GM12865 (cell line): ENCODE results near the gene EOGT.

ENCODE experiments used
- DNase-seq: peaks from one replicate; pipeline ENCODE4 v3.0.0; 2010; ENCODE audit warnings: low read depth
- H3K4me3 ChIP-seq: 2 replicates; pipeline ENCODE4 v1.5.1; 2011; ENCODE audit warnings: mild to moderate bottlenecking, low read depth, low read length, control low read depth
- TF ChIP-seq, protein P1 (sequence below): IDR thresholded peaks from 2 replicates; pipeline ENCODE4 v1.5.1; 2011; ENCODE audit warnings: low read length, control low read depth, low read depth, inconsistent platforms; ENCODE audit not compliant: insufficient read depth; ENCODE audit errors: missing control alignments

The EOGT gene

DNA sequence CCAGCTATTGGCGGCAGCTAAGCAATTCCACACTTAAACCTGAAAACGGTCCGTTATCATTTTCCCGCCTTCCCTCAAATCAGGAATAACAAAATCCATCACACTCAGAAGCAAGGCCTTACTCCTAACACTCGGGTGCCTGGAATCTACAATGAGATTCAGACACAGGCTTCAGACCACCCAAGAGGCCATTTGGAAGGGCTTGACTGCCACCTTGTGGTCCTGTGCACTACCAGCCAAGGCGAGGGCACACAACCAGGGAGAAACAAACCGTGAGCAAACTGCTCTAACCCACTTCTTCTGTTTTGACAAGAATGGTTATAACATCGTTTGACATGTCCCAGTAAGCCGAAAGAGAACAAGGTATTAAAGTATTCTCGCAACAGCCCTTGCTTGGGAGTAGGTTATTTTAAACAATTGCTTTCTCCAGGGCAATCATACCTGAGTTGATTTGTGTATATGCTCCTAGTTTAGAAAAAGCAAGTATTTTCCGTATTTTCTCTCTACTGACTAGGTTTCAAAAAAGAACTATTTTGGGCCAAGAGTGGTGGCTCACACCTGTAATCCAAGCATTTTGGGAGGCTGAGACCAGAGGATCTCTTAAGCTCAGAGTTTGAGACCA is 41.0 kb downstream of the EOGT start:
- DNase-seq, result peak; percentile 66
- no peak overlapping the region for H3K4me3 ChIP-seq
- TF ChIP-seq, protein P1, sequence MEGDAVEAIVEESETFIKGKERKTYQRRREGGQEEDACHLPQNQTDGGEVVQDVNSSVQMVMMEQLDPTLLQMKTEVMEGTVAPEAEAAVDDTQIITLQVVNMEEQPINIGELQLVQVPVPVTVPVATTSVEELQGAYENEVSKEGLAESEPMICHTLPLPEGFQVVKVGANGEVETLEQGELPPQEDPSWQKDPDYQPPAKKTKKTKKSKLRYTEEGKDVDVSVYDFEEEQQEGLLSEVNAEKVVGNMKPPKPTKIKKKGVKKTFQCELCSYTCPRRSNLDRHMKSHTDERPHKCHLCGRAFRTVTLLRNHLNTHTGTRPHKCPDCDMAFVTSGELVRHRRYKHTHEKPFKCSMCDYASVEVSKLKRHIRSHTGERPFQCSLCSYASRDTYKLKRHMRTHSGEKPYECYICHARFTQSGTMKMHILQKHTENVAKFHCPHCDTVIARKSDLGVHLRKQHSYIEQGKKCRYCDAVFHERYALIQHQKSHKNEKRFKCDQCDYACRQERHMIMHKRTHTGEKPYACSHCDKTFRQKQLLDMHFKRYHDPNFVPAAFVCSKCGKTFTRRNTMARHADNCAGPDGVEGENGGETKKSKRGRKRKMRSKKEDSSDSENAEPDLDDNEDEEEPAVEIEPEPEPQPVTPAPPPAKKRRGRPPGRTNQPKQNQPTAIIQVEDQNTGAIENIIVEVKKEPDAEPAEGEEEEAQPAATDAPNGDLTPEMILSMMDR, result peak; percentile 77

DNA sequence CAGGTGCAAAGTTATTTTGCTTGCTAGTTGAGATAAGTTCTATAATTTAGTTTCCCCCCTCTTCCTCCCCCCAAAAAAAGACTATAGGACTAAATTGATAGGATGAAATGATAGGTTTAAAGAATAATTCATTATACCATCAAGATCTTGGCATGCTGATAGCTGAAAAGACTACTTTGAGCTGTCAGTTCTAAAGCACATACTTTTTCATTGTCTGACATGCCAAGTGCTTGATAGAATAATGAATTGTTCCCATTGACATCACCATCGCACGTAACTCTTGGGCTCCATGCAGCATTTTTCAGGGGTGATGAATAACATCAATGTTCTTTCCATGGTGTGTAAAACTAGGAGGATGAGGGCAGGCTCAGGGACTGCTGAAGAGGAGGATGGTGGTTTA is 48.8 kb downstream of the EOGT start:
- no peak for DNase-seq
- no peak overlapping the region for H3K4me3 ChIP-seq
- TF ChIP-seq, protein P1, result no peak

DNA sequence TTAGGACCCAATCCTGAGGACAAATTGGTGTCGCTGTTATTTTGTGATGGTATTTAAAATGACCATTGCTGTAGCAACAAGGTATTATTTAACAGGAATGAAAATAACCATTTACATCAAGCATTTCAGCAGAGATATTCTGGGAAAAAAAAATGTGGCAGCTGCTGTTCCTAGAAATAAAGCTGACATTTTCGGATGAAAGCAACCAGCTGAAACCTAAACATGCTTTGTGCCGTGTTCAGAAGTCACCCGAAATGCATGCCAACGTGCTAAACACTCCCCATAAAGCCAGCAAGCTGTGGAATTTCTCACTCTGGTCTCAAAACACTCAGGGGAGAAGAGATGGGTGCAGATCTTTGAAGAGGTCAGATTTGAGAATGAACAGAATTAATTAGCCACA is 49.6 kb downstream of the EOGT start:
- TF ChIP-seq, protein P1, result no peak
- H3K4me3 ChIP-seq, result no peak overlapping the region
- no peak for DNase-seq

DNA sequence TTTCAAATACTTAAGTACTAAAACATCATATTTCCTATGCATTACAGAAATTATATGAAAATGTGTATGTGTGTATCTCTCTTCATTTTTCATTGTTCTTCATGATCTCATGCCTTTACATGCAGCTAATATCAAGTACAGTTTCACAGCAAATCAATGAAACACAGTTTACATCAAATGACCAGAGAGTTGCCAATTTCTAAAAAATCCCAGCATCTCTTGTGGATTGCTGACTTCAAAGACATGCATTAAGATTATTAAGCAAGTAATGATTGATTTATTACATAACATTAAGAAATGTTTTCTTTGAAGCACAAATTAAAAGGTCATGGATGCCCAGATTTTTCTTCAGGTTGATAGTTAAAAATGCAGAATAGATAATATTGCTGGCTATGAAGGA is 50.1 kb downstream of the EOGT start:
- TF ChIP-seq, protein P1, result no peak
- no peak for DNase-seq
- H3K4me3 ChIP-seq, result no peak overlapping the region

DNA sequence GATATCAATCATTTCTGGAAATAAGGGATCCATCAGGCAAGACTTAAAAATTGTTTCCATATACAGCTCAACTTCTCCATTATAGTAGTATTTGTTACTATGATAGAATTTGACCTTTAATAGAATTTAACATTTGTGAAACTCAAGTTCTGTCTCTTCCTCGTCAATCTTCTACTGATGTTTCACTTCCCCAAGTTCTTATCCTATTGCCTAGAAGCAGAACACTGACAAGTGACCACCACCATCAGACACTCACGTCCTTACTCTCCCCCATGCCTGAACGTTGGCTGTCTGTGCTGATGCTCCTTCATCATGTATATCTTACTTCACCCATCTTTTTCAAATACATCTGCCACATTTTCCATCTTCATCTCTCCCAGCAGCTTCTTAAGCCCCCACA is 54.6 kb downstream of the EOGT start:
- DNase-seq, result no peak
- TF ChIP-seq, protein P1, result no peak
- no peak overlapping the region for H3K4me3 ChIP-seq

DNA sequence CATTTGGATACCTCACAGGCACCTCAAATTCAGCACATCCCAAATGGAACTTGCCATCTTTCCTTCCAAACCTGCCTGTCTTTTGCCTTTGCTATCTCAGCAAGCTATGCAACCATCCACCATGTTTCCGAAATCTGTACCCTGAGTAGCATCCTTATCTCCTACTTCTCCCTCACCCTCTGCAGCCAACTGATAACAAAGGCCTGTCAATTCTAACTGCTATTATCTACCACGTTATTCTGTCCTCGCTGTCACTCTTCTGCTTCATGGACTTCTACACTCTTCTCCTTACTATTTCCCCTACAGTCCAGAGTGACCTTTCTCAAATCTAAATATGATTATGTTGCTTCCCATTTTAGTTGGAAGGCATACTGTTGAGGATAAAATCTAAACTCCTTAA is 55.6 kb downstream of the EOGT start:
- H3K4me3 ChIP-seq, result no peak overlapping the region
- no peak for DNase-seq
- TF ChIP-seq, protein P1, result no peak

DNA sequence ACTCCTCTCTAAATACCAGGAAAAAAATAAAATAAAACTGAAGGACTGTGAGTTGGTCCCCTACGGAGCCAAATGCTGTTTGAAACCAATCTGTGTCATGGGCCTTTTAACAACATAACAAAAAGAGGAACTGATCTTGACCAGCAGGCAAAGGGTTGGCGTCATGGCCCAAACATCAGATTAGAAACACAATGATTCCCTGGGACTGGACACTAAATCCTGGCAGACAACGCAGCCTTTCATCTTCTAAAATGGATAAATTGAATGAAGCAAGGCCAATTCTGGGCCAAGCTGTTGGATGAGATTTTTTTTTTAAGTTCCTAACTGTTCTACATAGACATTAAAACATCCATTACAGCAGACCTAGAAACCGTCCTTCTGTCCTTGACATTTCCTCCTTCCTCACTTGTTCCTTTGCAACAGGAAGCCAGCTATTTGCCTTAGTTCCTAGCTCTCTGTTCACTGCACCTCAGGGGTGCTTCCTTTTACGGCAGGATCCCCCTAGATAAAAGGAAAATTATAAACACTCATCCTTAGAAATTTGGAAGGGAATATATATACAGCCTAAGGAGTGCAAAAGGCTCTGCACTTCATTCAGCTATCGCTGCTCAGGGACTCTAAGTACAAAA is 59.6 kb downstream of the EOGT start:
- TF ChIP-seq, protein P1, result no peak
- peak; percentile 8 for DNase-seq
- H3K4me3 ChIP-seq, result no peak overlapping the region
